ENCODE data around the gene ATP1B4.

DNA sequence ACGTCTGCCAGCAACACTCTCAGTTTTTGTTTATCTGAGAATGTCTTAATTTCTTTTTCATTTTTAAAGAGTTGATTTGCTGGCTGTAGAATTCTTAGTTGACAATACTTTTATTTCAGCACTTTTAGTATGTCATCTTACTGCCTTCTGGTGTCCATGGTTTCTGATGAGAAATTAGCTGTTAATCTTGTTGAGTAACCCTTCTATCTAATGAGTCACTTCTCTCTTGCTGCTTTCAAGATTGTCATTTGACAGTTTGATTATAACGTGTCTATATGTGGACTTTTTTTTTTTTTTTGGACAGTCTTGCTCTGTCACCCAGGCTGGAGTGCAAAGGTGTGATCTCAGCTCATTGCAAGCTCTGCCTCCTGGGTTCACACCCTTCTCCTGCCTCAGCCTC, 26.6 kb upstream of the ATP1B4 start:
- TF ChIP-seq, protein P1, sequence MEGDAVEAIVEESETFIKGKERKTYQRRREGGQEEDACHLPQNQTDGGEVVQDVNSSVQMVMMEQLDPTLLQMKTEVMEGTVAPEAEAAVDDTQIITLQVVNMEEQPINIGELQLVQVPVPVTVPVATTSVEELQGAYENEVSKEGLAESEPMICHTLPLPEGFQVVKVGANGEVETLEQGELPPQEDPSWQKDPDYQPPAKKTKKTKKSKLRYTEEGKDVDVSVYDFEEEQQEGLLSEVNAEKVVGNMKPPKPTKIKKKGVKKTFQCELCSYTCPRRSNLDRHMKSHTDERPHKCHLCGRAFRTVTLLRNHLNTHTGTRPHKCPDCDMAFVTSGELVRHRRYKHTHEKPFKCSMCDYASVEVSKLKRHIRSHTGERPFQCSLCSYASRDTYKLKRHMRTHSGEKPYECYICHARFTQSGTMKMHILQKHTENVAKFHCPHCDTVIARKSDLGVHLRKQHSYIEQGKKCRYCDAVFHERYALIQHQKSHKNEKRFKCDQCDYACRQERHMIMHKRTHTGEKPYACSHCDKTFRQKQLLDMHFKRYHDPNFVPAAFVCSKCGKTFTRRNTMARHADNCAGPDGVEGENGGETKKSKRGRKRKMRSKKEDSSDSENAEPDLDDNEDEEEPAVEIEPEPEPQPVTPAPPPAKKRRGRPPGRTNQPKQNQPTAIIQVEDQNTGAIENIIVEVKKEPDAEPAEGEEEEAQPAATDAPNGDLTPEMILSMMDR (tag by site-specific recombination; IDR thresholded peaks at IDR 0.05), result no peak
- TF ChIP-seq ZBTB21 (tag by site-specific recombination; IDR thresholded peaks at IDR 0.05) (no peak), ZNF654 (tag by site-specific recombination; IDR thresholded peaks at IDR 0.05; ENCODE audit: low read depth) (no peak)
- TF ChIP-seq, protein P2, sequence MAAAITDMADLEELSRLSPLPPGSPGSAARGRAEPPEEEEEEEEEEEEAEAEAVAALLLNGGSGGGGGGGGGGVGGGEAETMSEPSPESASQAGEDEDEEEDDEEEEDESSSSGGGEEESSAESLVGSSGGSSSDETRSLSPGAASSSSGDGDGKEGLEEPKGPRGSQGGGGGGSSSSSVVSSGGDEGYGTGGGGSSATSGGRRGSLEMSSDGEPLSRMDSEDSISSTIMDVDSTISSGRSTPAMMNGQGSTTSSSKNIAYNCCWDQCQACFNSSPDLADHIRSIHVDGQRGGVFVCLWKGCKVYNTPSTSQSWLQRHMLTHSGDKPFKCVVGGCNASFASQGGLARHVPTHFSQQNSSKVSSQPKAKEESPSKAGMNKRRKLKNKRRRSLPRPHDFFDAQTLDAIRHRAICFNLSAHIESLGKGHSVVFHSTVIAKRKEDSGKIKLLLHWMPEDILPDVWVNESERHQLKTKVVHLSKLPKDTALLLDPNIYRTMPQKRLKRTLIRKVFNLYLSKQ (tag by site-specific recombination; IDR thresholded peaks at IDR 0.05; ENCODE audit: borderline replicate concordance), result no peak
